ENCODE results near the gene BMPER. TPM values are rescaled to one million over a fixed set of nuclear protein-coding genes. Genes with fewer than 3 reads are reported as not detected.

The BMPER gene
- total RNA-seq, 4 donors from 2014 or later: 1.0 to 12.4 (median 6.1) TPM

- no peak for DNase-seq
- no peak for TF ChIP-seq POLR2A (IDR thresholded peaks at IDR 0.05)
- no peak for TF ChIP-seq CTCF (IDR thresholded peaks at IDR 0.05)
- H3K27ac ChIP-seq: no peak overlapping the region
Observed at GRCh38 chr7:34128762-34129161, 223.4 kb downstream of the BMPER start.

GRCh38 chr7:34130558-34131295 is 225.4 kb downstream of the BMPER start:
- Histone ChIP-seq H3K36me3 (no peaks in the 10 kb centered on the region), H3K4me1 (no peaks in the 10 kb centered on the region), H3K9me3 (no peaks in the 10 kb centered on the region), H3K27me3 (no peaks in the 10 kb centered on the region), H3K4me3 (no peak overlapping the region), H3K27ac (no peak overlapping the region)
- no peak for DNase-seq
- intact Hi-C loops (cut with DNase I; ENCODE audit: low total_unique reads): no loop called here
- TF ChIP-seq POLR2A (IDR thresholded peaks at IDR 0.05) (no peak), CTCF (IDR thresholded peaks at IDR 0.05) (no peak)

More at GRCh38 chr7:34128762-34129161, 223.4 kb downstream of the BMPER start:
- Histone ChIP-seq H3K4me1 (no peaks in the 10 kb centered on the region), H3K9me3 (peaks cover 0 to 10% of the 10 kb centered on the region in 2 donors), H3K27me3 (no peaks in the 10 kb centered on the region), H3K4me3 (no peak overlapping the region), H3K36me3 (no peaks in the 10 kb centered on the region)
- intact Hi-C loops (cut with DNase I; ENCODE audit: low total_unique reads): no loop called here

GRCh38 chr7:34131371-34131770 is 226.0 kb downstream of the BMPER start:
- no peaks in the 10 kb centered on the region for H3K36me3 ChIP-seq
- intact Hi-C loops (cut with DNase I; ENCODE audit: low total_unique reads): no loop called here
- DNase-seq: no peak
- TF ChIP-seq CTCF (IDR thresholded peaks at IDR 0.05) (no peak), POLR2A (IDR thresholded peaks at IDR 0.05) (no peak)
- no peaks in the 10 kb centered on the region for H3K4me1 ChIP-seq
- H3K27ac ChIP-seq: no peak overlapping the region
- no peaks in the 10 kb centered on the region for H3K27me3 ChIP-seq
- H3K9me3 ChIP-seq: no peaks in the 10 kb centered on the region
- no peak overlapping the region for H3K4me3 ChIP-seq

- Histone ChIP-seq H3K27me3 (no peaks in the 10 kb centered on the region), H3K27ac (no peak overlapping the region), H3K9me3 (no peaks in the 10 kb centered on the region), H3K36me3 (no peaks in the 10 kb centered on the region), H3K4me3 (no peak overlapping the region), H3K4me1 (no peaks in the 10 kb centered on the region)
- no peak for DNase-seq
- intact Hi-C loops (cut with DNase I; ENCODE audit: low total_unique reads): no loop called here
- TF ChIP-seq CTCF (IDR thresholded peaks at IDR 0.05): no peak
- TF ChIP-seq POLR2A (IDR thresholded peaks at IDR 0.05): no peak
Observed at GRCh38 chr7:34133356-34133982, 228.1 kb downstream of the BMPER start.

Measured in uterus (tissue), 4 donors.